Keratinocyte (primary cell): ENCODE results near the gene TRAF5.

Source experiments
- EZH2 ChIP-seq: IDR thresholded peaks from one replicate; pipeline ENCODE4 v1.6.1; 2012; ENCODE audit warnings: inconsistent platforms, mild to moderate bottlenecking, low read length, moderate library complexity
- TF ChIP-seq, protein P1 (sequence below), 3 experiments: IDR thresholded peaks in 1 of 3; conservative IDR thresholded peaks in 1 of 3; optimal IDR thresholded peaks in 1 of 3; 2 replicates in 2 of 3; 3 replicates in 1 of 3; pipeline versions ENCODE3 to v1.5.1; 2011; ENCODE audit warnings: low read length in 3 of 3, mild to moderate bottlenecking in 3 of 3, moderate library complexity in 2 of 3, control low read depth in 1 of 3, inconsistent platforms in 1 of 3; ENCODE audit not compliant: insufficient read depth in 2 of 3; ENCODE audit errors: extremely low read depth in 1 of 3

GRCh38 chr1:211344152-211344618 is 17.6 kb downstream of the TRAF5 start:
- TF ChIP-seq, protein P1, sequence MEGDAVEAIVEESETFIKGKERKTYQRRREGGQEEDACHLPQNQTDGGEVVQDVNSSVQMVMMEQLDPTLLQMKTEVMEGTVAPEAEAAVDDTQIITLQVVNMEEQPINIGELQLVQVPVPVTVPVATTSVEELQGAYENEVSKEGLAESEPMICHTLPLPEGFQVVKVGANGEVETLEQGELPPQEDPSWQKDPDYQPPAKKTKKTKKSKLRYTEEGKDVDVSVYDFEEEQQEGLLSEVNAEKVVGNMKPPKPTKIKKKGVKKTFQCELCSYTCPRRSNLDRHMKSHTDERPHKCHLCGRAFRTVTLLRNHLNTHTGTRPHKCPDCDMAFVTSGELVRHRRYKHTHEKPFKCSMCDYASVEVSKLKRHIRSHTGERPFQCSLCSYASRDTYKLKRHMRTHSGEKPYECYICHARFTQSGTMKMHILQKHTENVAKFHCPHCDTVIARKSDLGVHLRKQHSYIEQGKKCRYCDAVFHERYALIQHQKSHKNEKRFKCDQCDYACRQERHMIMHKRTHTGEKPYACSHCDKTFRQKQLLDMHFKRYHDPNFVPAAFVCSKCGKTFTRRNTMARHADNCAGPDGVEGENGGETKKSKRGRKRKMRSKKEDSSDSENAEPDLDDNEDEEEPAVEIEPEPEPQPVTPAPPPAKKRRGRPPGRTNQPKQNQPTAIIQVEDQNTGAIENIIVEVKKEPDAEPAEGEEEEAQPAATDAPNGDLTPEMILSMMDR (optimal IDR thresholded peaks at IDR 0.05 in 1 of 3, IDR thresholded peaks at IDR 0.05 in 1 of 3, conservative IDR thresholded peaks at IDR 0.05 in 1 of 3; ENCODE audit: extremely low read depth in 1 of 3, insufficient read depth in 2 of 3, low read length in 3 of 3): no peak
- TF ChIP-seq EZH2: no peak
